Stimulated activated CD4-positive, alpha-beta T cell treated with anti-CD3 and anti-CD28 coated beads, Interleukin-4, amount 100 ng/mL, for 48 hours (primary cell): ENCODE measurements around the gene SAMD14.
"Not testable (repeated sequence)": the region's sequence is repeated elsewhere in the genome, so short reads cannot be mapped to it uniquely, and the experiment has no call there.

Experiments used
- DNase-seq, 2 donors: peaks; one replicate each; pipeline ENCODE4 v3.0.0-alpha.2; 2020; ENCODE audit warnings: low read depth in 2 of 2

SAMD14 gene

GRCh38 chr17:50075446-50076032, 54.4 kb downstream of the SAMD14 start:
- DNase-seq: no peak

- no peak for DNase-seq
Observed at GRCh38 chr17:50074227-50074626, 55.7 kb downstream of the SAMD14 start.

- DNase-seq: no peak
Observed at GRCh38 chr17:50072925-50073324, 57.0 kb downstream of the SAMD14 start.

- DNase-seq: no peak
Observed at GRCh38 chr17:50072130-50072529, 57.8 kb downstream of the SAMD14 start.

GRCh38 chr17:50071692-50072091, 58.3 kb downstream of the SAMD14 start:
- no peak for DNase-seq

GRCh38 chr17:50070908-50071680, 58.9 kb downstream of the SAMD14 start:
- no peak for DNase-seq

GRCh38 chr17:50067996-50068395, 62.0 kb downstream of the SAMD14 start:
- DNase-seq: no peak

- no peak for DNase-seq
Observed at GRCh38 chr17:50066995-50067394, 63.0 kb downstream of the SAMD14 start.

- DNase-seq: no peak
Observed at GRCh38 chr17:50065056-50065455, 64.9 kb downstream of the SAMD14 start.

- DNase-seq: no peak
Observed at GRCh38 chr17:50064253-50065001, 65.5 kb downstream of the SAMD14 start.

GRCh38 chr17:50063561-50064252, 66.3 kb downstream of the SAMD14 start:
- DNase-seq: no peak

GRCh38 chr17:50062293-50063243, 67.4 kb downstream of the SAMD14 start:
- DNase-seq: no peak

- not testable (repeated sequence) for DNase-seq
Observed at GRCh38 chr17:50061713-50062045, 68.3 kb downstream of the SAMD14 start.

GRCh38 chr17:50060951-50061712, 68.8 kb downstream of the SAMD14 start:
- DNase-seq: no peak
